Parathyroid adenoma (tissue), 2 donors: ENCODE data around the gene CEP68.

Source experiments
- H2AFZ ChIP-seq: fragments of 300-600 bp; sonication (generic); one replicate; pipeline ENCODE4 v1.7.0; 2017; ENCODE audit warnings: antibody characterized with exemption, mild to moderate bottlenecking
- H3K27ac ChIP-seq: fragments of 300-600 bp; sonication (generic); one replicate; pipeline ENCODE4 v1.7.0; 2017
- H3K27me3 ChIP-seq: fragments of 300-600 bp; sonication (generic); one replicate; pipeline ENCODE4 v1.7.0; 2017; ENCODE audit warnings: low read length; ENCODE audit not compliant: control insufficient read depth, insufficient read depth
- H3K36me3 ChIP-seq: fragments of 300-600 bp; sonication (generic); one replicate; pipeline ENCODE4 v1.7.0; 2017; ENCODE audit warnings: low read length; ENCODE audit not compliant: control insufficient read depth, insufficient read depth
- H3K4me1 ChIP-seq: fragments of 300-600 bp; sonication (generic); one replicate; pipeline ENCODE4 v1.7.0; 2017; ENCODE audit warnings: control low read depth
- H3K4me2 ChIP-seq: fragments of 300-600 bp; sonication (generic); one replicate; pipeline ENCODE4 v1.7.0; 2017; ENCODE audit warnings: low read length
- H3K4me3 ChIP-seq: fragments of 300-600 bp; sonication (generic); one replicate; pipeline ENCODE4 v1.7.0; 2017; ENCODE audit warnings: low read depth, low read length
- H3K79me2 ChIP-seq: fragments of 300-600 bp; sonication (generic); one replicate; pipeline ENCODE4 v1.7.0; 2017; ENCODE audit warnings: control low read depth
- H3K9ac ChIP-seq: fragments of 300-600 bp; sonication (generic); one replicate; pipeline ENCODE4 v1.7.0; 2017; ENCODE audit warnings: mild to moderate bottlenecking
- H3K9me3 ChIP-seq: fragments of 300-600 bp; sonication (generic); one replicate; pipeline ENCODE4 v1.7.0; 2017; ENCODE audit warnings: low read length; ENCODE audit not compliant: control insufficient read depth
- TF ChIP-seq, protein P1 (sequence below): fragments of 300-600 bp; sonication (generic); IDR thresholded peaks from one replicate; pipeline ENCODE4 v1.7.0; 2017; ENCODE audit warnings: antibody characterized with exemption, mild to moderate bottlenecking
- donor health status: primary hyperparathyroidism.

CEP68 gene, protein sequence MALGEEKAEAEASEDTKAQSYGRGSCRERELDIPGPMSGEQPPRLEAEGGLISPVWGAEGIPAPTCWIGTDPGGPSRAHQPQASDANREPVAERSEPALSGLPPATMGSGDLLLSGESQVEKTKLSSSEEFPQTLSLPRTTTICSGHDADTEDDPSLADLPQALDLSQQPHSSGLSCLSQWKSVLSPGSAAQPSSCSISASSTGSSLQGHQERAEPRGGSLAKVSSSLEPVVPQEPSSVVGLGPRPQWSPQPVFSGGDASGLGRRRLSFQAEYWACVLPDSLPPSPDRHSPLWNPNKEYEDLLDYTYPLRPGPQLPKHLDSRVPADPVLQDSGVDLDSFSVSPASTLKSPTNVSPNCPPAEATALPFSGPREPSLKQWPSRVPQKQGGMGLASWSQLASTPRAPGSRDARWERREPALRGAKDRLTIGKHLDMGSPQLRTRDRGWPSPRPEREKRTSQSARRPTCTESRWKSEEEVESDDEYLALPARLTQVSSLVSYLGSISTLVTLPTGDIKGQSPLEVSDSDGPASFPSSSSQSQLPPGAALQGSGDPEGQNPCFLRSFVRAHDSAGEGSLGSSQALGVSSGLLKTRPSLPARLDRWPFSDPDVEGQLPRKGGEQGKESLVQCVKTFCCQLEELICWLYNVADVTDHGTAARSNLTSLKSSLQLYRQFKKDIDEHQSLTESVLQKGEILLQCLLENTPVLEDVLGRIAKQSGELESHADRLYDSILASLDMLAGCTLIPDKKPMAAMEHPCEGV

DNA sequence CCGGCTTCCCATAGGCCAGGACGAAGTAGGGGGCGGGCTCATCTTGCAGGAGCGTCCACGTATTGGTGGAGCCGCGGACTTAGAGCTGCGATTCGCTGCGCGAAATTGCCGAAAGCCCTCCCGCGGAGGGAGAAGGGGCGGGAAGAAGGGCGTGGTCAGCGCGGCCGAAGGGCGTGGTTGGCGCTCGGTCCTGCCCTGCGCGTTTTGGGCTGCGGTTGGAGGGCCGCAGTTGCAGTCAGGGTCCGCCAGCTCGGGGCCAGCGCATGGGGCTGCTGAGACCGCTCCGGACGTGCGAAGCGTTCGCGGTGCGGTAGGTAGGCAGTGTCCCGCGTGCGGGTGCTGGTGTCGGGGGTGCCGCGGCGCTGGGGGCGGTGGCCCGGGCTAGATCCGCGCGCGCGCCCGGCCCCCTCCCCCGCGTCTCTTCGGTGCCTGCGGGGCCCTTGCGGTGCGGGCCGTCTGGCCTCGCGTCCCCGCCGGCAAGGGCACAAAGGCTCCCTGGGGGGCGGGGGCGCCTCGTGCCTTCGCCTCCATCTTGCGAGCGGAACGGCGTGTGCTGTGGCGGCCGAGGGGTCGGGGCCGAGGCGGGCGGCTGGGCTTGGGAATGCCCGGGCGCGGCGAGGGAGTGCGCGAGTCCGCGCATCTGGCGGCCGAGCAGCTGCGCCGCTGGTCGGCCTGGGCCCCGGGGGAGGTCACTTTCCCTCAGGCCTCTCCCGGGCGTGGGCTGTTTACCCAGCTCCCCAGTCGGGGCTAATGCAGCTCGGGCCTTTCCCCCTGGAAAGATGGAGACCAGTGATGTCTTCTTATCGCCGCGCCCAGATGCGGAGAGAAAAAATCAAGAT, at the start of gene CEP68:
Gene CEP68, plus strand, starts transcription at position 202 of the 839 bp plus-strand sequence. CDS start 13,029 bp downstream, outside the sequence.
- peaks cover 44% of the 10 kb centered on the region for H3K79me2 ChIP-seq
- peak within 1 kb of the TSS; percentile 82 for H3K4me3 ChIP-seq
- TF ChIP-seq, protein P1, sequence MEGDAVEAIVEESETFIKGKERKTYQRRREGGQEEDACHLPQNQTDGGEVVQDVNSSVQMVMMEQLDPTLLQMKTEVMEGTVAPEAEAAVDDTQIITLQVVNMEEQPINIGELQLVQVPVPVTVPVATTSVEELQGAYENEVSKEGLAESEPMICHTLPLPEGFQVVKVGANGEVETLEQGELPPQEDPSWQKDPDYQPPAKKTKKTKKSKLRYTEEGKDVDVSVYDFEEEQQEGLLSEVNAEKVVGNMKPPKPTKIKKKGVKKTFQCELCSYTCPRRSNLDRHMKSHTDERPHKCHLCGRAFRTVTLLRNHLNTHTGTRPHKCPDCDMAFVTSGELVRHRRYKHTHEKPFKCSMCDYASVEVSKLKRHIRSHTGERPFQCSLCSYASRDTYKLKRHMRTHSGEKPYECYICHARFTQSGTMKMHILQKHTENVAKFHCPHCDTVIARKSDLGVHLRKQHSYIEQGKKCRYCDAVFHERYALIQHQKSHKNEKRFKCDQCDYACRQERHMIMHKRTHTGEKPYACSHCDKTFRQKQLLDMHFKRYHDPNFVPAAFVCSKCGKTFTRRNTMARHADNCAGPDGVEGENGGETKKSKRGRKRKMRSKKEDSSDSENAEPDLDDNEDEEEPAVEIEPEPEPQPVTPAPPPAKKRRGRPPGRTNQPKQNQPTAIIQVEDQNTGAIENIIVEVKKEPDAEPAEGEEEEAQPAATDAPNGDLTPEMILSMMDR: no peak
- peak within 1 kb of the TSS; percentile 73 for H3K27ac ChIP-seq
- peak within 1 kb of the TSS; percentile 99 for H2AFZ ChIP-seq
- H3K4me1 ChIP-seq: peaks cover 13% of the 10 kb centered on the region
- H3K27me3 ChIP-seq: no peaks in the 10 kb centered on the region
- no peaks in the 10 kb centered on the region for H3K36me3 ChIP-seq
- H3K9ac ChIP-seq: peak within 1 kb of the TSS; percentile 43
- H3K9me3 ChIP-seq: no peaks in the 10 kb centered on the region
- H3K4me2 ChIP-seq: peak within 1 kb of the TSS; percentile 99

DNA sequence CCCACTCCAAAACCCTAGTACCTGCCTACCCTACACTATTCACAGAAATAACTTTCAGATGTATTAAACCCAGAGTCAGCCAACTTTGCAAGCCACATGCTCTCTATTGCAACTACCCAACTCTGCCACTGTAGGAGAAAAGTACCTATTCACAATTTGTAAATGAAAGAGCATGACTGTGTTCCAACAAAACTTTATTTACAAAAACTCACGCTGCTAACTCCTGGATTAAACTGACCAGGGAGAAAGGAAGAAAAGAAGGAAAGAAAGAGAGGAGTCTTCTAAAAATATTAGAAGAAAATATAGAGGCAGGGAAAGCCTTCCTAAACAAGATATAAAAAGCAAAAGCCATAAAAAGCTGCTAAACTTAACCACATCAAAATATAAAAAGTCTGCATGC, 42.4 kb upstream of the CEP68 start:
- no peak overlapping the region for H3K4me3 ChIP-seq
- no peaks in the 10 kb centered on the region for H3K36me3 ChIP-seq
- H3K9ac ChIP-seq: no peak overlapping the region
- no peaks in the 10 kb centered on the region for H3K4me1 ChIP-seq
- H2AFZ ChIP-seq: no peak overlapping the region
- TF ChIP-seq, protein P1: no peak
- H3K27ac ChIP-seq: no peak overlapping the region
- H3K9me3 ChIP-seq: no peaks in the 10 kb centered on the region
- no peaks in the 10 kb centered on the region for H3K27me3 ChIP-seq
- no peaks in the 10 kb centered on the region for H3K79me2 ChIP-seq
- no peak overlapping the region for H3K4me2 ChIP-seq

DNA sequence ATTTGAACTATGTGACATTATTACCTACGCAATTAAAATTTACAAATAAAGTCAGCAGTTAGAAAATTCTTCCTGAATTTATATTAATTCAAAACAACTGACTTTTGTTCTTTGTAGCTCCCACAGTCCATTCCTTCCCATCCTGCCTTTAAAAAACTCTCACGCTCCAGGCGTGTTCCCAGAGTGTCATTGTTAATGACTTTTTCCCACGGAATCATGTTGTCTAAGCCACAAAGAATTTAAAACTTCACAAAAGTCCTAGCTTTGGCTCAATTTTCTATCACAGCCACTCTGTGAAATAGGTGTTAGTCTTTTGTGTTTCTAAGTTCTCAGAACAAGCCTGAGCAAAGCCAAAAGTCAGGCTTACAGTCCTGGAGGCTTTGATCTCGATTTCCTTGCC, 40.5 kb upstream of the CEP68 start:
- Histone ChIP-seq H3K27me3 (no peaks in the 10 kb centered on the region), H3K9ac (no peak overlapping the region), H3K79me2 (no peaks in the 10 kb centered on the region), H3K4me2 (no peak overlapping the region), H3K4me1 (no peaks in the 10 kb centered on the region), H3K36me3 (no peaks in the 10 kb centered on the region), H3K27ac (no peak overlapping the region), H3K9me3 (no peaks in the 10 kb centered on the region), H3K4me3 (no peak overlapping the region), H2AFZ (no peak overlapping the region)
- TF ChIP-seq, protein P1: no peak

- H3K9ac ChIP-seq: no peak overlapping the region
- no peaks in the 10 kb centered on the region for H3K36me3 ChIP-seq
- H3K27me3 ChIP-seq: no peaks in the 10 kb centered on the region
- no peak overlapping the region for H3K4me2 ChIP-seq
- H3K27ac ChIP-seq: no peak overlapping the region
- TF ChIP-seq, protein P1: no peak
- H2AFZ ChIP-seq: no peak overlapping the region
- H3K79me2 ChIP-seq: no peaks in the 10 kb centered on the region
- no peak overlapping the region for H3K4me3 ChIP-seq
- no peaks in the 10 kb centered on the region for H3K9me3 ChIP-seq
- H3K4me1 ChIP-seq: no peaks in the 10 kb centered on the region
Measured at GRCh38 chr2:65016789-65017188, 39.4 kb upstream of the CEP68 start.
